Chondrocyte (in vitro differentiated cells): ENCODE data around the gene LYPD6. TPM values are rescaled to one million over a fixed set of nuclear protein-coding genes. Genes with fewer than 3 reads are reported as not detected.

Experiments used
- DNase-seq: peaks from one replicate; pipeline ENCODE4 v3.0.0; 2021; ENCODE audit warnings: mixed read lengths, low spot score
- H3K27ac Mint-ChIP-seq: one replicate; pipeline ENCODE4 v1.8.0; 2021; ENCODE audit warnings: mild to moderate bottlenecking, moderate library complexity, mixed read lengths; ENCODE audit not compliant: unreplicated experiment
- H3K27me3 Mint-ChIP-seq: 2 replicates; pipeline ENCODE4 v1.8.0; 2021; ENCODE audit warnings: low read depth, mixed read lengths
- H3K36me3 Mint-ChIP-seq: 2 replicates; pipeline ENCODE4 v1.8.0; 2021; ENCODE audit warnings: low read depth, mixed read lengths
- H3K4me1 Mint-ChIP-seq: 2 replicates; pipeline ENCODE4 v1.8.0; 2021; ENCODE audit warnings: low read depth, mild to moderate bottlenecking, mixed read lengths
- H3K4me3 Mint-ChIP-seq: one replicate; pipeline ENCODE4 v1.8.0; 2021; ENCODE audit warnings: mild to moderate bottlenecking, moderate library complexity, mixed read lengths; ENCODE audit not compliant: unreplicated experiment
- H3K9me3 Mint-ChIP-seq: 2 replicates; pipeline ENCODE4 v1.8.0; 2021; ENCODE audit warnings: low read depth, mixed read lengths
- total RNA-seq: library from RNA; stranded (reverse); gene quantifications from 3 replicates; pipeline ENCODE4 v1.2.1, GENCODE V29; 2021
- TF ChIP-seq, protein P1 (sequence below): fragments of 200-600 bp; sonication (generic); IDR thresholded peaks from 2 replicates; pipeline ENCODE4 v1.5.0; 2021; ENCODE audit warnings: antibody characterized with exemption, mild to moderate bottlenecking, moderate library complexity

The LYPD6 gene
- total RNA-seq, 1 donor from 2014 or later: 0.57 TPM

DNA sequence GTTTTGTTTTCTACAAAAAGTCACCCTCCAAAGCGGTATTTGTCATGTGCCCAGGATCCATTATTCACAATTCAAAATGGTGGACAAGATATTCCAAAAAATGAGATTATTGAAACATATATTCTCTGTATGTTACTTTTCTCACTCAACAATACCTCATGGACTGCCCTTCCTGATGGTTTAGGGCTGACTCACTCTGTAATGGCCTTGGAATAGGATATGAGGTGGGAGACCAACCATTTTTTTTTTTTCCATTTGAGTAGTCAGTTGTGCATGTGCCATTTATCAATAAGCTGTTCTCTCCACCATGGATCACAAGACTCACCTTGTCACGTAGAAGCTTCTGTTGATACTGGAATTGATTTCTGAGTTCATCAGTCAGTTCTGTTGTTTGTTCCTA, 64.5 kb downstream of the LYPD6 start:
- no peaks in the 10 kb centered on the region for H3K27me3 Mint-ChIP-seq
- no peak overlapping the region for H3K27ac Mint-ChIP-seq
- no peaks in the 10 kb centered on the region for H3K9me3 Mint-ChIP-seq
- H3K36me3 Mint-ChIP-seq: no peaks in the 10 kb centered on the region
- DNase-seq: no peak
- no peak overlapping the region for H3K4me3 Mint-ChIP-seq
- TF ChIP-seq, protein P1, sequence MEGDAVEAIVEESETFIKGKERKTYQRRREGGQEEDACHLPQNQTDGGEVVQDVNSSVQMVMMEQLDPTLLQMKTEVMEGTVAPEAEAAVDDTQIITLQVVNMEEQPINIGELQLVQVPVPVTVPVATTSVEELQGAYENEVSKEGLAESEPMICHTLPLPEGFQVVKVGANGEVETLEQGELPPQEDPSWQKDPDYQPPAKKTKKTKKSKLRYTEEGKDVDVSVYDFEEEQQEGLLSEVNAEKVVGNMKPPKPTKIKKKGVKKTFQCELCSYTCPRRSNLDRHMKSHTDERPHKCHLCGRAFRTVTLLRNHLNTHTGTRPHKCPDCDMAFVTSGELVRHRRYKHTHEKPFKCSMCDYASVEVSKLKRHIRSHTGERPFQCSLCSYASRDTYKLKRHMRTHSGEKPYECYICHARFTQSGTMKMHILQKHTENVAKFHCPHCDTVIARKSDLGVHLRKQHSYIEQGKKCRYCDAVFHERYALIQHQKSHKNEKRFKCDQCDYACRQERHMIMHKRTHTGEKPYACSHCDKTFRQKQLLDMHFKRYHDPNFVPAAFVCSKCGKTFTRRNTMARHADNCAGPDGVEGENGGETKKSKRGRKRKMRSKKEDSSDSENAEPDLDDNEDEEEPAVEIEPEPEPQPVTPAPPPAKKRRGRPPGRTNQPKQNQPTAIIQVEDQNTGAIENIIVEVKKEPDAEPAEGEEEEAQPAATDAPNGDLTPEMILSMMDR: no peak
- H3K4me1 Mint-ChIP-seq: no peaks in the 10 kb centered on the region

DNA sequence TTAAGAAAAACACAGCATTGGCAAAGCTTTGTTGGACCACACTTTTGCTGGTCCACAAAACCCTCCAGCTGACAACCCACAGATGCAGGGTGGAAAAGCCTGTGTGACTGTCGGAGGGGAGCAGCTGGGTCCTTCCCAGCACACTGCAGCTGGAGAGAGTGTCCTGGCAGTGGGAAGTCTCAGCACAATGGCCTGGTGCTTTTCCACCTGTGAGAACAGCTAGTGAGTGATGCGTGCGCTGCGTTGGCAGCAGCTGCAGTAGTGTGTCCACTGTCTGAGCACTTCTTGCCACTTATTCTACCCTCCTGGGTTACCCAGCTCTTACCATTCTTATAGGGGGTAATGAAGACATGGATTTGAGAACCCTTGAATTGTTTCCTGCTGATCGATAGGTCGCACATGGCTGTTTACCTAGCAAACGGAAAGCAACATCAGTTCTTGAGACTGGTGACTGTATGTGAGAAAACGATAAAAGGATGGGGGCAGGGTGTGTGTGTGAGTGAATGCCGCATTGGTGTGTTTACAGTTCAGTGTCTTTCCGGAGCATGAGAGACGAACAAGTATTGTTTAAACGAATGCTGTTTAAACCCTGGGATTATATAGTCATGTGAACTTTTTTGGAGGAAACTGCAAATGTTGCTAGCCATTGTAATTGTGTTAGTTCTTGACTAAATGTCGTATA, 69.7 kb downstream of the LYPD6 start:
- TF ChIP-seq, protein P1: no peak
- Mint-ChIP-seq H3K27me3 (no peaks in the 10 kb centered on the region), H3K4me1 (no peaks in the 10 kb centered on the region), H3K27ac (no peak overlapping the region), H3K4me3 (no peak overlapping the region), H3K9me3 (peaks cover 10% of the 10 kb centered on the region), H3K36me3 (no peaks in the 10 kb centered on the region)
- no peak for DNase-seq

DNA sequence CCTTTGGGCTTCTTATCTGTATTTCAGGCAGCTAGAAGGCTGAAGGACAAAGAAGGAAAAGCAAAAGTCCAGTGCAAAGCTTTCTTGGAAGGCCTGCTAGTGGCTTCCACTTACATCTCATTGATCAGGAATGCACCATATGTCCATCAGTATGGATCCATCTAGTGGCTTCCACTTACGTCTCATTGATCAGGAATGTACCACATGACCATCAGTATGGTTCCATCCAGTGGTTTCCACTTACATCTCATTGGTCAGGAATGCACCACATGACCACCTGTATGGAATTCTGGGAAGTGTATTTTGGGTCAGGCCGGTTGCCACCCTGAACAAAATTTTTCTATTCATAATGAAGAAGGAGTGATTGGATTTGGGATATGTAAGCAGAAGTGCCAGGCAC, 70.6 kb downstream of the LYPD6 start:
- TF ChIP-seq, protein P1: no peak
- H3K9me3 Mint-ChIP-seq: peaks cover 10% of the 10 kb centered on the region
- no peaks in the 10 kb centered on the region for H3K27me3 Mint-ChIP-seq
- H3K27ac Mint-ChIP-seq: no peak overlapping the region
- DNase-seq: no peak
- no peaks in the 10 kb centered on the region for H3K36me3 Mint-ChIP-seq
- no peaks in the 10 kb centered on the region for H3K4me1 Mint-ChIP-seq
- H3K4me3 Mint-ChIP-seq: no peak overlapping the region

DNA sequence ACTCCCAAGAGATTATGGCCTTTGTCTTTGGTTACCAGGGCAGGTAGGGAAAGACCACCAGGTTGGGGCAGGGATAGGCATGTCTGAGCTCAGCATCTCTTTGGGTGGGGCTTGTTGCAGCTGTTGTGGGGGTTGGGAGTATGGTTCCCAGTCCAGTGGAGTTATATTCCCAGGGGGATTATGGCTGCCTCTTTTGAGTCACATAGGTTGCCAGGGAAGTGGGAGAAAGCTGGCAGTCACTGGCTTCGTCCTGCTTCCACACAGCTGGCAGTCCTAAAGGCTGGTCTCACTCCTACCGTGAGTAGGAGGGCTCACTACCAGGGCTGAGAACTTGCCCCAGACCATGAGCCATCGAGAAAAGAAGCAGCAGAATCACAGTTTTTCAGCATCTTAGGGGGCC, 79.1 kb downstream of the LYPD6 start:
- Mint-ChIP-seq H3K4me1 (no peaks in the 10 kb centered on the region), H3K27ac (no peak overlapping the region), H3K4me3 (no peak overlapping the region), H3K36me3 (peaks cover 3% of the 10 kb centered on the region), H3K9me3 (peaks cover 9% of the 10 kb centered on the region), H3K27me3 (no peaks in the 10 kb centered on the region)
- TF ChIP-seq, protein P1: no peak
- DNase-seq: no peak

DNA sequence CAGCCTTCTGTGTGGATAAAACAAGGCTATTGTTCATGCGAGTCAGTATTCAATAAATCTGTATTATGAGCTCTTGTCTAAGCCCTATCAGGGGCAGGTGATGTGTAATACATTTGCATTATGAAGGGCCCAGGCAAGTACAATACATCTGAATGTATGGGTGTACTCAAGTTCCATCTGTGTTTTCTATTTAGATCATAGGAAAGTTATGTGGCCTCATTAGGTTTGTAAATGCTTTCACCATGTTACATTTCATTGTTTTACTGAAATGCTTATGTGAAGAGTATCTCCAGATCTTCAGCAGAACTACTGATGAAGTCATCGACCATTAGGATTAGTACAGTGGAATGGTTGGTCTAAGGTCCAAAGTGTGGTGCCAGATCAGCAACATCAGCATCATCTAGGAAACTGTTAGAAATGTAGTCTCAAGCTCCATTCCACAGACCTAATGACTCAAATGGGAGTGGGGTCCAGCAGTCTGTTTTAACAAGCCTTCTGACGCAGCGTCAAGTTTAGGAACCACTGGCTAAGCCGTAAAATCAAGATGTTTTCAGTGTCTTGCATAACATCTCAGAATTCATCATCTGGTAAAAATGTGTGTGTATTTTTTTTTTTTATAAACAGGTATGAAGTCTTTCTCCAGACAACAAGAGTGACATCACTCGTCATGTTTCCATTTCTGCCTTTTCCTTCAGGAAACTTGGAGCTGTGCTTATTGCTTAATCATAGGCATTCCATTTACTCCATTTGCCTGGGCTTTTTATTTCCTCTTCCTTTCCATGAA, 80.5 kb downstream of the LYPD6 start:
- Mint-ChIP-seq H3K4me1 (no peaks in the 10 kb centered on the region), H3K36me3 (peaks cover 3% of the 10 kb centered on the region), H3K27me3 (no peaks in the 10 kb centered on the region), H3K27ac (no peak overlapping the region), H3K9me3 (peaks cover 9% of the 10 kb centered on the region), H3K4me3 (no peak overlapping the region)
- no peak for DNase-seq
- TF ChIP-seq, protein P1: no peak
